WI38 (cell line): Measurements from ENCODE around the gene UGT1A7.

Experiments used
- H3K4me3 ChIP-seq: 2 replicates; pipeline ENCODE4 v1.5.1; 2011; ENCODE audit warnings: low read depth, mild to moderate bottlenecking, control low read depth, low read length
- TF ChIP-seq, protein P1 (sequence below): IDR thresholded peaks from 2 replicates; pipeline ENCODE4 v1.5.1; 2012; ENCODE audit warnings: low read depth, mild to moderate bottlenecking, control low read depth, low read length

UGT1A7 gene

DNA sequence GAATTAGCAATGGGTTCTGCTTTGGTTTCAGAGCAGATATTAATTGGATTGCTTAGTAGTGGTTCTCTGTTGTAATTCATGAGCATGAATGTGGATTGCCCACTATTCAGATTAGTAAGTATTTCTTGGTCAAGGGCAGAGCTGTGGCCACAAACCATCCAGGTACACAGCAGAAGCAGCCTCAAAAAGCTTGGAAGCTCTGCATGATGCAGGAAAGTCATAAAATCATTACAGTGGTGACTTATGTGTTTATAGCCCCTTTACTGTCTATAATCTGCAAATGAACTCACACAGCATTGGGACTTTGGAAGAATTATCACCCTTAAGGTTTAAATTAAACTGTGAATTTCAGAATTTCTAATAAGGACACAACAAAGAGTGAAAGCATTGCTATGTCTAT is 76.4 kb downstream of the UGT1A7 start:
- TF ChIP-seq, protein P1, sequence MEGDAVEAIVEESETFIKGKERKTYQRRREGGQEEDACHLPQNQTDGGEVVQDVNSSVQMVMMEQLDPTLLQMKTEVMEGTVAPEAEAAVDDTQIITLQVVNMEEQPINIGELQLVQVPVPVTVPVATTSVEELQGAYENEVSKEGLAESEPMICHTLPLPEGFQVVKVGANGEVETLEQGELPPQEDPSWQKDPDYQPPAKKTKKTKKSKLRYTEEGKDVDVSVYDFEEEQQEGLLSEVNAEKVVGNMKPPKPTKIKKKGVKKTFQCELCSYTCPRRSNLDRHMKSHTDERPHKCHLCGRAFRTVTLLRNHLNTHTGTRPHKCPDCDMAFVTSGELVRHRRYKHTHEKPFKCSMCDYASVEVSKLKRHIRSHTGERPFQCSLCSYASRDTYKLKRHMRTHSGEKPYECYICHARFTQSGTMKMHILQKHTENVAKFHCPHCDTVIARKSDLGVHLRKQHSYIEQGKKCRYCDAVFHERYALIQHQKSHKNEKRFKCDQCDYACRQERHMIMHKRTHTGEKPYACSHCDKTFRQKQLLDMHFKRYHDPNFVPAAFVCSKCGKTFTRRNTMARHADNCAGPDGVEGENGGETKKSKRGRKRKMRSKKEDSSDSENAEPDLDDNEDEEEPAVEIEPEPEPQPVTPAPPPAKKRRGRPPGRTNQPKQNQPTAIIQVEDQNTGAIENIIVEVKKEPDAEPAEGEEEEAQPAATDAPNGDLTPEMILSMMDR: no peak
- H3K4me3 ChIP-seq: no peak overlapping the region

DNA sequence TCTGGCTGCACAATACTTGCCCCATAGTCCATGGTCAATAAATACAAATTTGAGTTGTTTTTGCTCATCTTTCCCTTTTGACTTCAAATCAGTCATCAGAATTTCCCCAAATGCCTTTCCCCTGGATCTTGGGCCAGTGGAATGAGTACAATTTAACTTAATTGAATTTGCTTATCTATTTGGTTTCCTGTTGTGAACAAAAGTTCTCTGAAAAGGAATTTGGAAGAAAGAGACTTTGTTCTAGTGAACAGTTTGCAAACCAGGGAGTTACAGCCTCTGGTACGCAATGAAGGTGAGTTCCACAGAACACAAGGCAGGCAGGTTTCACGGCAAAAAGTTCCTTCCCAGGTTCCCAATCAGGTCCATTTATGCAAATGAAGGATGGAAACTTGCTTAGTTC is 77.1 kb downstream of the UGT1A7 start:
- no peak overlapping the region for H3K4me3 ChIP-seq
- TF ChIP-seq, protein P1: no peak

DNA sequence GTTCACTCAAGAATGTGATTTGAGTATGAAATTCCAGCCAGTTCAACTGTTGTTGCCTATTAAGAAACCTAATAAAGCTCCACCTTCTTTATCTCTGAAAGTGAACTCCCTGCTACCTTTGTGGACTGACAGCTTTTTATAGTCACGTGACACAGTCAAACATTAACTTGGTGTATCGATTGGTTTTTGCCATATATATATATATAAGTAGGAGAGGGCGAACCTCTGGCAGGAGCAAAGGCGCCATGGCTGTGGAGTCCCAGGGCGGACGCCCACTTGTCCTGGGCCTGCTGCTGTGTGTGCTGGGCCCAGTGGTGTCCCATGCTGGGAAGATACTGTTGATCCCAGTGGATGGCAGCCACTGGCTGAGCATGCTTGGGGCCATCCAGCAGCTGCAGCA is 78.3 kb downstream of the UGT1A7 start, which contains the start of gene UGT1A1:
TSS of gene UGT1A1 (plus strand) at position 228 of the 400 bp plus-strand sequence. CDS start at position 246, 18 bp downstream.
- H3K4me3 ChIP-seq: no peak within 1 kb of the TSS
- TF ChIP-seq, protein P1: no peak

DNA sequence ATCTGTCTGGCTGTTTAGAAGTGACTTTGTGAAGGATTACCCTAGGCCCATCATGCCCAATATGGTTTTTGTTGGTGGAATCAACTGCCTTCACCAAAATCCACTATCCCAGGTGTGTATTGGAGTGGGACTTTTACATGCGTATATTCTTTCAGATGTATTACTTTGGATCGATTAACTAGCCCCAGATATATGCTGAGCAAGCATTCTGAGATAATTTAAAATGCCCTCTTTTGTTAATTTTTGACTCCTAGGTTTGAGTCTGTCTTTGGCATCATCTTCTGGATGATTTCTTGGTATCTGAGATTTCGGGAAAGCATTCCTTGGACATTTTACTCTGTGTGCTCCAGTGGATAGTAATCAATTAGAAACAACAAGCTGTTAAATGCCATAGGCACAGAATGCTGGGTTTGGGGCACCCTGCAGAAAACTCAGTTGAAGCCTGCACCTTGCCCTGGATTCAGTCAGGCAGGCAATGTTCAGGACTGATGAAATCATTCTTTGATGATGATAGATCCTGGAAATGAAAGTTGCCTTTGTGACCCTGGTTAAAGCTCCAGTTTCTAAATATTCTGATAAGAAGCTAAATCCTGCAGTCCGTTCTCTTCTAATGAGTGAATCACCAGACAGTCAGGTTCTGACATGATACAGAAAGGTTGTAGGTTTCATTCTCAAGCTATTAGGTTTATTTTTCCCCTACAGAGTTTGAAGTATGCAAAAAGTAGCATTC is 79.5 kb downstream of the UGT1A7 start:
- TF ChIP-seq, protein P1: no peak
- H3K4me3 ChIP-seq: no peak overlapping the region

DNA sequence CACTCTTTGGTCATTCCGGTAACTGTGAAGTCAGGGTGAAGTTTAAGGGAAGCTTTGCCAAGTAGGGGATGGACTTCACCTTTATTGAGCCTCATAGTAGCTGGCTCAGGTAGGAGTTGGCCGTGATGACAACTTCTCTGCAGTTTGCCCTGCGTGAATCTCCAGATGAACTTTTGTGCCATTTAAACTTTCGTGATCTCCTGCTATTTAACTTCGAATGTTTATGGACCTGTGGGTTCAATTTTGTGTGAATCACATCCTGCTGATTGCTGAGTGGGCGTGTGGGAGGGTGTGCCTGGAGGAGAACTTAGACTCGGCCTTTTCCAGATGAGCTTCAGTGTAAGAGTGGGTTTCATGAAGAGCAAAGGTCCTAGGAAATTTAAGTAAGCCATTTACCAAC is 82.6 kb downstream of the UGT1A7 start:
- TF ChIP-seq, protein P1: no peak
- no peak overlapping the region for H3K4me3 ChIP-seq

DNA sequence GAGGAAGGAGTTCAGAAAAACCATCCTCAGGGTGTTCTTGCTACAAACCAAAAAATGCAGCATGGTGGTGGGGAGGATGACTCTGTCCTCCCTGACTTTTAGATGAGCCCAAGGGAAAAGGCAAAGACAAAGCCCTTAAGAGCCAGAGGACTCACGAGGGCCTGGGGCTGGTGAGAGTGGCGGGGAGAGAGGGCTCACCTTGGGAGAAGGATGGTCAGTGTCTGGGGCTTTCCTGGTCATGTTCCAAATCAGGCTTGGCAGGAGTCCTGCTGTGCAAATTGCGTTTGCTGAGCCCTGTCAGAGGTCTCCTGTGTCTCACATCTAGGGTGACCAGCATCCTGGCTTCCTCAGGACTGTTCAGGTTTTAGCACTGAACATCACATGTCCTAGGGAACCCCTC is 83.1 kb downstream of the UGT1A7 start:
- H3K4me3 ChIP-seq: no peak overlapping the region
- TF ChIP-seq, protein P1: no peak

DNA sequence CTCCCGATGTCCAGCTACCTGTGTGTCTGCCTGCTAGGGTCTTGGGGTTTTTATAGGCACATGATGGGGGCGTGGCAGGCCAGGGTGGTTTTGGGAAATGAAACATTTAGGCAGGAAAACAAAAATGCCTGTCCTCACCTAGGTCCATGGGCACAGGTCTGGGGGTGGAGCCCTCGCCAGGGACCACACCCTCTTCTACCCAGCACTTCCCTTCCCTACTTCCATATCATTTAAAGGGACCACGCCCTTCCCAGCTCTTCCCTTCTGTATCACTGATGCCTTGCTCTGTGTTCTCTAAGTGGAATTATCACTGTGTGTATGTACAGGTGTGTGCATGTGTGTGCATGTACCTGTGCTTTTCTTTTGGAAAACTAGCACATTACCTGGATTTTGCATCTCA is 84.7 kb downstream of the UGT1A7 start:
- TF ChIP-seq, protein P1: no peak
- H3K4me3 ChIP-seq: no peak overlapping the region
